OCI-LY3 (cell line): ENCODE results near the gene ZNF205.
A peak's percentile ranks its signal among the peaks of the same experiment; 100 is the strongest.

Experiments
- H2AFZ ChIP-seq: fragments of 200-600, 300-600 bp; shearing (Covaris generic); 2 replicates; pipeline ENCODE4 v1.6.0; 2014; ENCODE audit warnings: antibody characterized with exemption, low read depth, low read length
- H3K27ac ChIP-seq: fragments of 200-600, 300-600 bp; sonication (generic); 2 replicates; pipeline ENCODE4 v1.5.1; 2014; ENCODE audit warnings: mild to moderate bottlenecking, low read length, moderate library complexity, mixed read lengths
- H3K27me3 ChIP-seq: fragments of 200-600, 300-600 bp; sonication (generic); 2 replicates; pipeline ENCODE4 v1.6.1; 2014; ENCODE audit warnings: low read depth, low read length, mixed read lengths
- H3K36me3 ChIP-seq: fragments of 200-600, 300-600 bp; sonication (generic); replicated peaks from 2 replicates; pipeline ENCODE3; 2014; ENCODE audit warnings: low read depth, low read length, mixed read lengths
- H3K4me1 ChIP-seq: fragments of 300-600, 200-600 bp; sonication (generic); 2 replicates; pipeline ENCODE4 v1.6.1; 2014; ENCODE audit warnings: low read length, mixed read lengths
- H3K4me2 ChIP-seq: fragments of 200-600, 300-600 bp; sonication (generic); 2 replicates; pipeline ENCODE4 v1.6.1; 2014; ENCODE audit warnings: low read length, mixed read lengths
- H3K4me3 ChIP-seq: fragments of 300-600, 200-600 bp; sonication (generic); 2 replicates; pipeline ENCODE4 v1.5.1; 2014; ENCODE audit warnings: antibody characterized with exemption, mild to moderate bottlenecking, low read length, moderate library complexity
- H3K79me2 ChIP-seq: fragments of 300-600, 200-600 bp; shearing (Covaris generic); 2 replicates; pipeline ENCODE4 v1.6.1; 2014; ENCODE audit warnings: mild to moderate bottlenecking, low read length, mixed read lengths
- H3K9ac ChIP-seq: fragments of 300-600, 200-600 bp; shearing (Covaris generic); 2 replicates; pipeline ENCODE4 v1.6.0; 2014; ENCODE audit warnings: mild to moderate bottlenecking, low read length, moderate library complexity
- H3K9me3 ChIP-seq: fragments of 200-600, 300-600 bp; shearing (Covaris generic); 2 replicates; pipeline ENCODE4 v1.6.1; 2014; ENCODE audit warnings: low read length, mixed read lengths; ENCODE audit not compliant: insufficient read depth
- H4K20me1 ChIP-seq: fragments of 200-600, 300-600 bp; sonication (generic); 2 replicates; pipeline ENCODE4 v1.6.1; 2016; ENCODE audit warnings: low read length, mixed read lengths; ENCODE audit not compliant: insufficient read depth
- CTCF ChIP-seq: fragments of 200-600, 300-600 bp; sonication (generic); IDR thresholded peaks from 2 replicates; pipeline ENCODE4 v1.5.1; 2014; ENCODE audit warnings: antibody characterized with exemption, low read length, low read depth
- EZH2phosphoT487 ChIP-seq: fragments of 200-600 bp; shearing (Covaris generic); IDR thresholded peaks from 2 replicates; pipeline ENCODE4 v1.6.1; 2018; ENCODE audit warnings: antibody characterized with exemption, mixed run types, low read depth

The ZNF205 gene

GRCh38 chr16:3089717-3090592 lies 22.4 kb upstream of the ZNF205 start:
- Histone ChIP-seq H3K4me1 (no peaks in the 10 kb centered on the region), H3K9me3 (no peaks in the 10 kb centered on the region), H3K4me2 (no peak overlapping the region), H3K79me2 (no peaks in the 10 kb centered on the region), H3K4me3 (no peak overlapping the region), H3K27me3 (no peaks in the 10 kb centered on the region), H3K36me3 (no peaks in the 10 kb centered on the region), H3K9ac (no peak overlapping the region), H3K27ac (no peak overlapping the region), H4K20me1 (no peaks in the 10 kb centered on the region), H2AFZ (no peak overlapping the region)
- TF ChIP-seq EZH2phosphoT487 (no peak), CTCF (no peak)

- Histone ChIP-seq H3K27me3 (no peaks in the 10 kb centered on the region), H3K79me2 (no peaks in the 10 kb centered on the region), H4K20me1 (no peaks in the 10 kb centered on the region), H3K4me2 (no peak overlapping the region), H3K27ac (no peak overlapping the region), H3K4me3 (no peak overlapping the region), H3K9me3 (no peaks in the 10 kb centered on the region), H3K36me3 (no peaks in the 10 kb centered on the region), H2AFZ (no peak overlapping the region), H3K4me1 (peaks cover 8% of the 10 kb centered on the region), H3K9ac (no peak overlapping the region)
- no peak for TF ChIP-seq EZH2phosphoT487
- no peak for TF ChIP-seq CTCF
Measured at GRCh38 chr16:3091551-3091950, 20.8 kb upstream of the ZNF205 start.

- Histone ChIP-seq H3K4me2 (no peak overlapping the region), H3K4me3 (no peak overlapping the region), H3K9me3 (no peaks in the 10 kb centered on the region), H3K36me3 (no peaks in the 10 kb centered on the region), H2AFZ (no peak overlapping the region), H3K4me1 (peaks cover 8% of the 10 kb centered on the region), H3K27me3 (peaks cover 5% of the 10 kb centered on the region; the same call in 1 of the 2 replicates), H3K9ac (no peak overlapping the region), H3K27ac (no peak overlapping the region), H4K20me1 (no peaks in the 10 kb centered on the region), H3K79me2 (no peaks in the 10 kb centered on the region)
- no peak for TF ChIP-seq EZH2phosphoT487
- TF ChIP-seq CTCF: no peak
Measured at GRCh38 chr16:3092501-3092941, 19.9 kb upstream of the ZNF205 start.

GRCh38 chr16:3094289-3095027 lies 17.9 kb upstream of the ZNF205 start:
- TF ChIP-seq EZH2phosphoT487 (no peak), CTCF (peak; percentile 71)
- Histone ChIP-seq H3K4me1 (peaks cover 8% of the 10 kb centered on the region), H3K9me3 (no peaks in the 10 kb centered on the region), H2AFZ (no peak overlapping the region), H3K9ac (no peak overlapping the region), H3K36me3 (no peaks in the 10 kb centered on the region), H3K4me3 (no peak overlapping the region), H3K79me2 (no peaks in the 10 kb centered on the region), H3K27me3 (peaks cover 6% of the 10 kb centered on the region; the same call in 1 of the 2 replicates), H4K20me1 (no peaks in the 10 kb centered on the region), H3K4me2 (no peak overlapping the region), H3K27ac (no peak overlapping the region)
